ENCODE results near the gene TMEM269.

Gene TMEM269

DNA sequence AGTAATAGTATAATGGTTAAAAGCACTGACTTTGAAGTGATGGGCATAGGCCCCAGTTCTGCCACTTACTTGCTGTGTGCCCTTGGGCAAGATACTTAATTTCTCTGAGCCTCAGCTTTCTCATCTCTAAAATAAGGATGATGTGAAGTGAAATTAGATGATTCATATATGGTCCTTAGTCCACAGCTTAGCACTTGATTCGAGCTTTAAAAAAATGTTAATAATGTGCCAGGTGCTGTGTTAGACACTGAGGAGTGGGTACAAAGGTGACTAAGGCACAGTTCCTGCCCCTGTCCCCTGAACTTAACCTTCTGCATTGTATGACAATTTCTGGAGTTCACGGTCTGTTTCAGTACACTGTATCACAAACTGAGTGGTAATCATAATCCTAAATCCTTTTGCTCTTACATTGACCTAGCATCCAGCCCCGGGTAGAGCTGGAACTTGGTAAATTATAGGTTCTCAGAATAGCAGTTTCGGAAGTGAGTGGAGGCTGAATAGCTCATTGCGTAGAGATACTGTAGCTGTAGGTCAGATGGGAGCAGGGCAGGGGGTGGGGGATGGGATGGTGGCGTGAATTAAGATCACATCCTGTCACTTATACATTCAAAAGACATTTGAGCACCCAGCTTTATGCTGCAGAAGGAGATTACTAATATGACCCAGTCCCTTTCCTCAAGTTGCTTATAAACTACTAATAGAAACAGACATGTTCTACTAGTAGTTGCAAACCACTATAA, 63.1 kb downstream of the TMEM269 start:
- DNase-seq (ENCODE audit: low read depth, low spot score), result no peak

GRCh38 chr1:42848823-42849537, 64.2 kb downstream of the TMEM269 start:
- DNase-seq (ENCODE audit: low read depth, low spot score), result no peak

- DNase-seq (ENCODE audit: low read depth, low spot score), result no peak
These were observed 65.2 kb downstream of the TMEM269 start for GRCh38 chr1:42849944-42850343.
